Left lung (tissue), 10 donors: ENCODE data around the gene ACACA. TPM values are rescaled to one million over a fixed set of nuclear protein-coding genes. Genes with fewer than 3 reads are reported as not detected.

Experiments used
- ATAC-seq: fragments of 200-7000 bp; cut with Tn5 transposase; one replicate; pipeline ENCODE4 v1.9.1; 2020; ENCODE audit warnings: moderate library complexity
- DNase-seq, 4 donors: peaks; one replicate each; pipeline ENCODE4 v3.0.0-alpha.2; 2013 to 2020
- H3K27ac ChIP-seq, 2 donors: fragments of 200-600 bp; sonication (generic) in 1 of 2; one replicate each; pipeline versions ENCODE4 v1.5.0 to v1.8.0; 2020 to 2021
- H3K27me3 ChIP-seq, 2 donors: fragments of 200-600 bp; sonication (generic) in 1 of 2; one replicate each; pipeline versions ENCODE4 v1.5.0 to v1.8.0; 2020 to 2021
- H3K36me3 ChIP-seq, 2 donors: fragments of 200-600 bp; sonication (generic) in 1 of 2; one replicate each; pipeline versions ENCODE4 v1.5.0 to v1.8.0; 2020 to 2021
- H3K4me1 ChIP-seq, 2 donors: fragments of 200-600 bp; one replicate each; pipeline ENCODE4 v1.8.0; 2021
- H3K4me3 ChIP-seq, 2 donors: fragments of 200-600 bp; sonication (generic) in 1 of 2; one replicate each; pipeline versions ENCODE4 v1.5.0 to v1.8.0; 2020 to 2021; ENCODE audit warnings: mild to moderate bottlenecking in 1 of 2
- H3K9me3 ChIP-seq, 2 donors: fragments of 200-600 bp; sonication (generic) in 1 of 2; one replicate each; pipeline versions ENCODE4 v1.5.0 to v1.8.0; 2020 to 2021
- intact Hi-C, 2 donors: fragments of 100-400 bp; cut with DNase I; formaldehyde crosslinking; loops; one replicate each; pipeline versions ENCODE4 v1.11.2 to v1.14.2; 2022
- polyA plus RNA-seq, 6 donors: library from polyadenylated mRNA; unstranded; fragments of 120-200 nt; gene quantifications; one replicate each; pipeline ENCODE4 v1.2.1, GENCODE V29; 2013; ENCODE audit not compliant: insufficient read length in 6 of 6
- total RNA-seq, 2 donors: library from RNA; stranded (reverse); fragmentation: NEBNext Ultra II Directional; extraction: Animal tissue kit (Norgen Biotek cat#: 25700); gene quantifications; one replicate each; pipeline ENCODE4 v1.2.1, GENCODE V29; 2021
- TF ChIP-seq, protein P1 (sequence below), 2 donors: fragments of 200-600 bp; sonication (generic) in 1 of 2; IDR thresholded peaks; one replicate each; pipeline versions ENCODE4 v1.5.0 to v1.8.0; 2021; ENCODE audit warnings: antibody characterized with exemption in 2 of 2
- donor health status: DM: no; HTN: yes; CAD: no.
- donor health status: DM: no; HTN: no; CAD: no.

The ACACA gene
- total and polyA plus RNA-seq, 8 donors, result 43.6 to 128 (median 53.3) TPM

DNA sequence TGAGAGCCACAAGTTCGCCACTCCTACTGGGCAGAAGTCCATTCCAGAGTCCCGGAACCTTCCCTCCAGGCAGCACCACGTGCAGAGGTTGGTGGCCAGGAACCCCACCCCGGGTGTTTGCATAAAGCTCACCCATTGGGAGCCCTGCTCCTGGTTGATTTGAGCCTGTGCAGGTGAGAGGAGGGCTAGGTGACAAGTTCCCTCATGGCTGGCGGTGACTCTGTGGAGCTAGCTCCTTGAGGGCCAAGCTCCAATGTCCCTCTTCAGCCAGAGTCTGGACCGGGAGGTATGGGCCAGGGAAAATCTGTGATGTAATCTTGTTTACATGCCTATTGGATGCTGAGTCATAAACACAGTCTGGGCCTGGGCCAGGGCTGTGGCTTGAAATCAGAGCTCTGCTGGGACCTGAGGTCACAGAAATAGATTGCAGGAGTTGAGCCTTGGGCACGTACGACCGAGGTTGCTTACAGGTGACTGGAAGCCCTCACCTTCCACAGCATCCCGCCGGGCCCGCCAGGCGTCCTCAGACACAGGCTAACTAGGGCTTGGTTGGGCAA, 339.0 kb downstream of the ACACA start:
- peak; percentile 54 for ATAC-seq
- H3K4me3 ChIP-seq, result no peak overlapping the region
- H3K27me3 ChIP-seq, result peaks cover 11 to 41% of the 10 kb centered on the region in 2 donors
- H3K9me3 ChIP-seq, result no peaks in the 10 kb centered on the region
- TF ChIP-seq, protein P1, sequence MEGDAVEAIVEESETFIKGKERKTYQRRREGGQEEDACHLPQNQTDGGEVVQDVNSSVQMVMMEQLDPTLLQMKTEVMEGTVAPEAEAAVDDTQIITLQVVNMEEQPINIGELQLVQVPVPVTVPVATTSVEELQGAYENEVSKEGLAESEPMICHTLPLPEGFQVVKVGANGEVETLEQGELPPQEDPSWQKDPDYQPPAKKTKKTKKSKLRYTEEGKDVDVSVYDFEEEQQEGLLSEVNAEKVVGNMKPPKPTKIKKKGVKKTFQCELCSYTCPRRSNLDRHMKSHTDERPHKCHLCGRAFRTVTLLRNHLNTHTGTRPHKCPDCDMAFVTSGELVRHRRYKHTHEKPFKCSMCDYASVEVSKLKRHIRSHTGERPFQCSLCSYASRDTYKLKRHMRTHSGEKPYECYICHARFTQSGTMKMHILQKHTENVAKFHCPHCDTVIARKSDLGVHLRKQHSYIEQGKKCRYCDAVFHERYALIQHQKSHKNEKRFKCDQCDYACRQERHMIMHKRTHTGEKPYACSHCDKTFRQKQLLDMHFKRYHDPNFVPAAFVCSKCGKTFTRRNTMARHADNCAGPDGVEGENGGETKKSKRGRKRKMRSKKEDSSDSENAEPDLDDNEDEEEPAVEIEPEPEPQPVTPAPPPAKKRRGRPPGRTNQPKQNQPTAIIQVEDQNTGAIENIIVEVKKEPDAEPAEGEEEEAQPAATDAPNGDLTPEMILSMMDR (IDR thresholded peaks at IDR 0.05), result no peak
- no peaks in the 10 kb centered on the region for H3K36me3 ChIP-seq
- peak in 1 of 4 donors; percentile 36 for DNase-seq
- no peak overlapping the region for H3K27ac ChIP-seq
- H3K4me1 ChIP-seq, result no peaks in the 10 kb centered on the region
- intact Hi-C loops, result no loop called here

- no peak overlapping the region for H3K27ac ChIP-seq
- no peaks in the 10 kb centered on the region for H3K4me1 ChIP-seq
- TF ChIP-seq, protein P1 (IDR thresholded peaks at IDR 0.05), result no peak
- no peaks in the 10 kb centered on the region for H3K9me3 ChIP-seq
- H3K36me3 ChIP-seq, result no peaks in the 10 kb centered on the region
- intact Hi-C loops, result no loop called here
- H3K27me3 ChIP-seq, result peaks cover 11 to 41% of the 10 kb centered on the region in 2 donors
- no peak overlapping the region for H3K4me3 ChIP-seq
- ATAC-seq, result no peak
- no peak for DNase-seq
Measured at GRCh38 chr17:37066322-37067255, 340.0 kb downstream of the ACACA start.

GRCh38 chr17:37065486-37066321, 340.9 kb downstream of the ACACA start:
- no peak for DNase-seq
- Histone ChIP-seq H3K36me3 (no peaks in the 10 kb centered on the region), H3K27me3 (peaks cover 11 to 41% of the 10 kb centered on the region in 2 donors), H3K9me3 (no peaks in the 10 kb centered on the region), H3K4me3 (no peak overlapping the region), H3K27ac (no peak overlapping the region), H3K4me1 (no peaks in the 10 kb centered on the region)
- intact Hi-C loops, result no loop called here
- TF ChIP-seq, protein P1 (IDR thresholded peaks at IDR 0.05), result no peak
- no peak for ATAC-seq

DNA sequence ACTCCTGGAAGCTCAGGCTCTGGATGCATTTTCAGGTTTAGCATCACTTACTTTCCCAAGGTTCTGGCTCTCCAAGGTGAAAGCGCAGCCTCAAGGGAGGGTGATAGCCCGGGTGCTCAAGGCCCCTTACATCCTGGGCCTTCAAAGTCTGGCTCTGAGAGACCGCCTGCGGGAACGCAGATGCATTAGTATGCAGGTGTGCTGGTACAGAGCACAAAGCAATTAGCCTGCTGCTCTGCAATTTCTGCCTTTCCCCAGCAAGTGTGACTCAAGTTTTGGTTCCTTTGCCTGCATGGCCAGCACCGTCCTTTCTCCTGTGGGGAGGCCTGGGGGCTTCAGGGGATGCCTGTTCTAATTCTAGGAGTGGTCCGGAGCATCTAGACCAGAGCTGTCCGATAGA, 341.7 kb downstream of the ACACA start:
- intact Hi-C loops, result no loop called here
- ATAC-seq, result no peak
- Histone ChIP-seq H3K4me3 (no peak overlapping the region), H3K9me3 (no peaks in the 10 kb centered on the region), H3K27ac (no peak overlapping the region), H3K4me1 (no peaks in the 10 kb centered on the region), H3K27me3 (peaks cover 11 to 41% of the 10 kb centered on the region in 2 donors), H3K36me3 (no peaks in the 10 kb centered on the region)
- DNase-seq, result no peak
- TF ChIP-seq, protein P1 (IDR thresholded peaks at IDR 0.05), result no peak
